ENCODE results near the gene PYURF. TPM values are rescaled to one million over a fixed set of nuclear protein-coding genes. Genes with fewer than 3 reads are reported as not detected.
A peak's percentile ranks its signal among the peaks of the same experiment; 100 is the strongest.

The PYURF gene
- total RNA-seq (10 to 100 TPM; 63.7 to 82.0 TPM), polyA plus RNA-seq (100 to 1,000 TPM in 1 of 2 donors, 10 to 100 TPM in 1; 79.9 to 106 TPM)
- long read RNA-seq, donor 1, transcript PYURF-201 (2 exons, 1,361 nt), result major isoform, 125 of 125 reads
- long read RNA-seq, donor 1, partial matches to known transcripts, result 0 of 125 reads
- long read RNA-seq, donor 1, other reads (novel, unspliced or antisense), result 0 of 125 reads
- long read RNA-seq, donor 2, transcript PYURF-201 (2 exons, 1,361 nt), result major isoform, 40 of 40 reads
- long read RNA-seq, donor 2, partial matches to known transcripts, result 0 of 40 reads
- long read RNA-seq, donor 2, other reads (novel, unspliced or antisense), result 0 of 40 reads
- long read RNA-seq, donor 3, transcript PYURF-201 (2 exons, 1,361 nt), result major isoform, 47 of 47 reads
- long read RNA-seq, donor 3, partial matches to known transcripts, result 0 of 47 reads
- long read RNA-seq, donor 3, other reads (novel, unspliced or antisense), result 0 of 47 reads
- long read RNA-seq, donor 4, transcript PYURF-201 (2 exons, 1,361 nt), result major isoform, 45 of 45 reads
- long read RNA-seq, donor 4, partial matches to known transcripts, result 0 of 45 reads
- long read RNA-seq, donor 4, other reads (novel, unspliced or antisense), result 0 of 45 reads
- long read RNA-seq, donor 5, transcript PYURF-201 (2 exons, 1,361 nt), result major isoform, 91 of 91 reads
- long read RNA-seq, donor 5, partial matches to known transcripts, result 0 of 91 reads
- long read RNA-seq, donor 5, other reads (novel, unspliced or antisense), result 0 of 91 reads

GRCh38 chr4:88523325-88524129 is at the start of gene PYURF:
Gene PYURF (minus strand): TSS chr4:88523776. CDS start chr4:88523700, 76 bp downstream.
- peaks cover 4 to 13% (median 6%) of the 10 kb centered on the region in 4 donors for H3K36me3 ChIP-seq (ENCODE audit: control insufficient read depth in 4 of 4, insufficient read depth in 4 of 4, low read length in 4 of 4)
- DNase-seq, result peak; percentile 95 to 96 (median 95)
- H3K4me3 ChIP-seq, result peak within 1 kb of the TSS; percentile 96
- H3K9ac ChIP-seq (ENCODE audit: insufficient read depth in 1 of 2, low read length in 2 of 2), result peak within 1 kb of the TSS; percentile 91
- peaks cover 0 to 20% (median 0%) of the 10 kb centered on the region in 5 donors for H3K4me1 ChIP-seq (ENCODE audit: control insufficient read depth in 5 of 5, insufficient read depth in 5 of 5, low read length in 5 of 5)
- TF ChIP-seq CTCF (IDR thresholded peaks at IDR 0.05; ENCODE audit: control extremely low read depth, extremely low read depth), result no peak
- ATAC-seq (ENCODE audit: insufficient read depth, low FRiP score), result peak; percentile 97
- peak within 1 kb of the TSS; percentile 91 to 92 for H3K27ac ChIP-seq (ENCODE audit: low read depth in 1 of 2, low read length in 1 of 2)
- 0% methylated on average over 48 to 68 of the region's 68 CpGs for WGBS, 2 donors
- no peaks in the 10 kb centered on the region for H3K9me3 ChIP-seq (ENCODE audit: control insufficient read depth in 4 of 4, insufficient read depth in 3 of 4, low read length in 3 of 4)
- H3K27me3 ChIP-seq (ENCODE audit: control insufficient read depth in 3 of 3, insufficient read depth in 3 of 3, low read length in 2 of 3), result no peaks in the 10 kb centered on the region

GRCh38 chr4:88570001-88570400 is 46.4 kb upstream of the PYURF start:
- ATAC-seq (ENCODE audit: insufficient read depth, low FRiP score) (no peak), DNase-seq (no peak)
- Histone ChIP-seq H3K27ac (ENCODE audit: low read depth in 1 of 2, low read length in 1 of 2) (no peak overlapping the region), H3K4me1 (ENCODE audit: control insufficient read depth in 5 of 5, insufficient read depth in 5 of 5, low read length in 5 of 5) (peaks cover 0 to 6% (median 3%) of the 10 kb centered on the region in 5 donors), H3K9me3 (ENCODE audit: control insufficient read depth in 4 of 4, insufficient read depth in 3 of 4, low read length in 3 of 4) (no peaks in the 10 kb centered on the region), H3K9ac (ENCODE audit: insufficient read depth in 1 of 2, low read length in 2 of 2) (no peak overlapping the region), H3K36me3 (ENCODE audit: control insufficient read depth in 4 of 4, insufficient read depth in 4 of 4, low read length in 4 of 4) (no peaks in the 10 kb centered on the region), H3K27me3 (ENCODE audit: control insufficient read depth in 3 of 3, insufficient read depth in 3 of 3, low read length in 2 of 3) (no peaks in the 10 kb centered on the region), H3K4me3 (no peak overlapping the region)
- no peak for TF ChIP-seq CTCF (IDR thresholded peaks at IDR 0.05; ENCODE audit: control extremely low read depth, extremely low read depth)

GRCh38 chr4:88567591-88567990 is 44.0 kb upstream of the PYURF start:
- Histone ChIP-seq H3K27me3 (ENCODE audit: control insufficient read depth in 3 of 3, insufficient read depth in 3 of 3, low read length in 2 of 3) (no peaks in the 10 kb centered on the region), H3K36me3 (ENCODE audit: control insufficient read depth in 4 of 4, insufficient read depth in 4 of 4, low read length in 4 of 4) (no peaks in the 10 kb centered on the region), H3K27ac (ENCODE audit: low read depth in 1 of 2, low read length in 1 of 2) (no peak overlapping the region), H3K9ac (ENCODE audit: insufficient read depth in 1 of 2, low read length in 2 of 2) (no peak overlapping the region), H3K4me1 (ENCODE audit: control insufficient read depth in 5 of 5, insufficient read depth in 5 of 5, low read length in 5 of 5) (no peaks in the 10 kb centered on the region), H3K9me3 (ENCODE audit: control insufficient read depth in 4 of 4, insufficient read depth in 3 of 4, low read length in 3 of 4) (no peaks in the 10 kb centered on the region), H3K4me3 (no peak overlapping the region)
- ATAC-seq (ENCODE audit: insufficient read depth, low FRiP score) (no peak), DNase-seq (no peak)
- 97 to 100% methylated on average over 1 of the region's 1 CpG for WGBS, 2 donors
- TF ChIP-seq CTCF (IDR thresholded peaks at IDR 0.05; ENCODE audit: control extremely low read depth, extremely low read depth), result no peak

Measured in lung (tissue), 16 donors.